Dermis microvascular lymphatic vessel endothelial cell (primary cell): Measurements from ENCODE around the gene LACRT. TPM values are rescaled to one million over a fixed set of nuclear protein-coding genes. Genes with fewer than 3 reads are reported as not detected.
A peak's percentile ranks its signal among the peaks of the same experiment; 100 is the strongest.
"Not testable (repeated sequence)": the region's sequence is repeated elsewhere in the genome, so short reads cannot be mapped to it uniquely, and the experiment has no call there.

Source experiments
- DNase-seq, 2 donors: peaks; one replicate each; pipeline versions ENCODE4 v3.0.0 to v3.0.0-alpha.2; 2010; ENCODE audit warnings: low read depth in 2 of 2
- total RNA-seq: library from RNA; depleted of rRNA; stranded (reverse); fragments of >200 nt; gene quantifications from 2 replicates; pipeline ENCODE4 v1.2.1, GENCODE V29; 2014

The LACRT gene
- not detected in 2 replicates for total RNA-seq

DNA sequence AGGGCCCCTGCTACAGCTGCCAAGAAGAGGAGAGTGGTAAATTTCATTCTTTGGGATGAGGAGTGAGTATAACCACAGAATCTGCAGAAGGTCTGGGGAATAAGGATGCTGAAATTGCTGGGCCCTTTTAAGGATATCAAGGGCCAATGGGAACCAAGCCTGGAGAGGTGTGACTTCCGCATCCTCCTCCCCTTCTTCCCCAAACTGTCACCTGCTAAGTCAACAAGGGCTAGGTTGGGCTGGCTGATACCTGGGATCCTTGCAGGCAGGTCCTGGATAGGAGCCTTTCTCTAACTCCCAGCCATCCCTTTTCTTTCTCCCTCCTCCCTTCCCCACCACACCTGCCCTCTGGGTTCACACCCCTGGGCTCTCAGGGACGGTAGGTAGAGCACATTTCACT, at the start of gene LACRT:
Gene LACRT, minus strand, starts transcription at position 101 of the 400 bp plus-strand sequence. Its CDS starts 54 bp downstream, at position 47.
- DNase-seq = no peak

DNA sequence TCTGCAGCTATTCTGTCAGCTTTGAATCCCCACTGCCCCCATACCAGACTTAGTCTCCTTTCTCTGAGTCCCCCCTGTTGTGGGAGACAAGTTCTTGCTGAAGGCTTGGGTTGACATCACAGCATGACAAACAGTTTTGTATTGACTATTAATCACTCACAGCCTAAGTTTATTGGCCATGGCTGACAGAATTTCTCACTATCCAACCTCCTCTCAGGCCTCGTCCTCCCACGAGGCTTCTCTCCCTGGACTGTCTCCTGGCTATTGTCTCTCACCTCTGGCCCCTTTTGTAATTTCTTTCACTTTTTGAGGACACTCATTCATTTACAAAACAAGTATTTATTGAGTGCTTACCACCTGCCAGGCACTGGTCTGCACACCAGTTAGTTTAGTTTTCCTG, 48.7 kb upstream of the LACRT start:
- DNase-seq = no peak

DNA sequence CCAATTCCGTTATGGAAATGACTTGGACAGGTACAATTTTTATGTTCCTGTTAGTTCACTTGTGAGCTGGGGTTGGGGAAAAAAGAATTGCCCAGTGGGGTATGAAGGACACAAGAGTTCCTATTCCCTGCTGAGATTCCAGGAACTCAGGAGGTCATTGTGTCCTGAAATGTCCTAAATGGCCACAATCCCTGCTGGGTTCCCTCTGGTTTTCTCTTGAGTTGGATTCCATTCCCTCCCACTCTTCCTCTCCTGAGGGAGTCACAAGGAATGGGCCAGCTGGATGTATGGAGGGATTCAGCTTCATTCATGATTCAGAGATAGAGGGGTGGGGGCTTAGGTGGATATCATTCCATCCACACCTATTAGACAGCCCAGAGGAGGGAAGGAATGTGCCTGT, 48.0 kb upstream of the LACRT start:
- no peak for DNase-seq

- peak in 1 of 2 donors; percentile 23 for DNase-seq
These were observed 45.7 kb upstream of the LACRT start for GRCh38 chr12:54680374-54680773.

GRCh38 chr12:54678131-54678530, 43.4 kb upstream of the LACRT start:
- no peak for DNase-seq

- no peak for DNase-seq
These were observed 33.2 kb upstream of the LACRT start for GRCh38 chr12:54667945-54668344.

- DNase-seq = no peak
These were observed 31.3 kb upstream of the LACRT start for GRCh38 chr12:54666008-54666407.

- not testable (repeated sequence) for DNase-seq
These were observed 30.4 kb upstream of the LACRT start for GRCh38 chr12:54665022-54665635.

DNA sequence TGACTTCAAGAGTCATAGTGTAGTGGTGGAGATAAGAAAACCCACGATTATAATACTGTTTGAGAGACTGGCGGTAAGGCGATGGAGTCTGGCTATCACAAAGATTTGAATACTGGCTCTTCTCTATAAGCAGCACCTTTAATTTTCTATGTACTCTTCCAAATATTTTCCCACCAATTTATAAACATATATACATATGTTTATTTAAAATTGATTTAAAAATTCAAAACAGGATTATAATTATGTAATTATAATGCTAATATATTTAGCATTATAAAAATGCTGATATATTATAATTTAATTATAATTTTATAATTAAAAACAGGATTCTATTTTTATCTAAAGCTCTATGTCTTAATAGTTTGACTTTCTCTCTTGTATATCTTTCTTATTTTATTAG, 28.9 kb upstream of the LACRT start:
- no peak for DNase-seq

DNA sequence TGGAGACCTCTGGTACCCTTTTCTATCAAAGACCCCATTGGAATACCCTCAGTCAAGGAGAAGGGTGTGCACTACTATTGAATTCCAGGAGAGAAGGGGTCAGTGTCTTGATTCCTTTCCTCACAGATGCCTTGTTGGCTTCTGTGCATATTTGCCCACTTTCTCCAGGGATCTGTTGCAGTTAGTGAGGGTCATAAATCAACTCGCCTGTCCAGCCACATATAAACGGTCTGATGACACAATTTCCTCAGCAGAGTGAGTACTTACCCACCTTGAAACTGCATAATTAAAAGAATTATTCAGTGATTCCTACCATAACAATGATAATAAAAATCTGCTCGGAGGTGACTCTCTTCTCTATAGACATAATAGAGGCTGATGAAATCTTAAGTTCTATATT, 27.3 kb upstream of the LACRT start:
- no peak for DNase-seq

DNA sequence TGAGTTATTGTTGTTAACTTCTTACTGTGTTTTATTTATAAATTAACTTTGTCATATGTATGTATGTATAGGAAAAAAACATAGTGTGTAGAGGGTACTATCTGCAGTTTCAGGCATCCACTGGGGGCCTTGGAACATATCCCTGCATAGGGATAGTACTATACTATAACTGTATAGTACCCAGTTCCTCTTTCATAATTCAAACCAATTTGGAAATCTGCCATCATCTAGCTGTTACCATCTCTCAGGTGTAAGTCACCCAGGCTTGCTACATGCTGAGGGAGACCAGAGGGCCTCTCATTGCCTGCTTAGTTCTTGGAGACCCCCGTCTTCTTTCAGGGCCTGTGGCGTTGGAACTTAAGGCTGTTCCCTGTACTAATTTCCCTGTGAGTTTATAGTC, 26.4 kb upstream of the LACRT start:
- DNase-seq = no peak

- DNase-seq = no peak
These were observed 25.7 kb upstream of the LACRT start for GRCh38 chr12:54660320-54660962.

GRCh38 chr12:54658306-54659264, 23.9 kb upstream of the LACRT start:
- peak in 1 of 2 donors; percentile 31 for DNase-seq

DNA sequence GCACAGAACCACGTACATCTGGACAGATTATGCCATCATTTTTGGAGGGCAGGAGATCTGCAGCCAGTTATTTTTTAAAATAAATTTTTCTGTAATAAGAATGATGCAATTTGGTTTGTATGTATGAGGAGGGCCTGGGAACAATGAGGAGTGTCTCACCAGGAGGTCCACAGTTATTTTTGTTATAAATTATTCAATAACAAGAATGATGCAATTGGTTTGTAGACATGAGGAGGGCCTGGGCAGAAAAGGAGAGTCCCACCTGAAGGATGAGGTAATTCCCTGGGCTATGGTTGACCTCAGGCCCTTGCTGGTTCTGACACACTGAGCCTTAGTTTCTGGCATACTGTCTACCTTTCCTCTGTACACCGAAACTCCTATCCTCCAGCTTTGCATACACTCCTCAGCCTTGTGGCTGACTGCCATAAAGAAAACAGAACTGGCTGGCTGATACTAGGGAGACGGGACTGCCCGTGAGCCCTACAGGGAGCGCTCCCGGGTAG, 22.5 kb upstream of the LACRT start:
- DNase-seq = no peak

DNA sequence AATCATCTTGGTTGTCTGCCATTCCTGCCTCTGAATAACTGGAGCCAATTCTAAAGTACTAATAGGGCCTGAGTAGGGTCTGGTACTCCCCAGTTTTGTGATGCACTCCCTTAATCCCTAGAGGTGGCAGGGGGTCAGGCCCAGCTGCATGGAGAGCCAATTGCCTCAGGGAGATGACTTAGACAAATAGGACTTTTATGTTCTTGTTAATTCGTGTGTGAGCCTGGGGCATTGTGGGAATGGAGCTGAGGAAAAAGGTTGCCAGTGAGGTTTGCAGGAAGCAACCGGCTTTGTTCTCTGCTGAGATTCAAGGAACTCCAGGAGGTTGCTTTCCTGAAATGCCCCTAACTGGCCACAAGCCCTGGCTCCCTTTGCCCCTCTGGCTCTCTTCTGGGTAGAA, 20.2 kb upstream of the LACRT start:
- no peak for DNase-seq

- no peak for DNase-seq
These were observed 18.3 kb upstream of the LACRT start for GRCh38 chr12:54653025-54653424.

DNA sequence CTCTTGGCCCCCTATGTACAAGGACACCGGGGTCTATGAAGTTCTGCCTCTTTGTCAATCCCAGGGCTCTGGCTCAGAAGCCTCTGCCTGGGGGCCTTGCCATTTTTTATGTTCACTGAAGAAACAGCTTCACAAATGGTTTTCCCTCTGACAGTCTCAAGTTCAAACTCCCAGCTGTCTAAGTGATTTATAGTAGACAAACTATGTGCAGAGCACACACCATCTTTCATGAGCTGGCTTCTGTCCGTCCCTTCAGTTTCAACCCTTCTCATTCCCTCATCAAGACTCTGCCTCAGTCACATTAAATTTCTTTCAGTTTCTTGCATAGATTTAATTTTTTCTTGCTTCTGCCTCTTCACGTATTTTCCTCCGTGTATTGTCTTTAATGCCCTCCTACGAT, 16.2 kb upstream of the LACRT start:
- no peak for DNase-seq

DNA sequence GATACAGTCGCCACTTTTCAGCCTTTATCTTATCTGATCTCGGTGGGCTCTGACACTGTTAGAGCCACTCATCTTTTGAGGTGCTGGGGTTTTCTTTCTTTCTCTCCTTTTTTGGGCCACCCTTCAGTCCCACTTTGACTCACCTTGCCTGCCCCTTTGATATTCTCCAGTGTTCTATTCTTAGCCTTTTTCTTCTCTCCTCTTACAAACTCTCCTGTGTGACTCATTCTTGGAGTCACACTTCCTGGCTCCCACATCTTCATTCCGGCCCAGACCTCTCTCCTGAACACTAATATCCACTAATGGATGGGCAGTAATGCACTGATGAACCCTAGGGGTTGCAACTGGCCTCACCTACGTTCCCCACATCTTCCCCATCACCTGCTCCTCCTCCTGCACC, 15.7 kb upstream of the LACRT start:
- DNase-seq = no peak

GRCh38 chr12:54649825-54650224, 15.1 kb upstream of the LACRT start:
- no peak for DNase-seq

GRCh38 chr12:54648265-54648664, 13.6 kb upstream of the LACRT start, which contains the start of gene DCD:
Gene DCD, minus strand, starts transcription at chr12:54648365. Its CDS starts 62 bp downstream, at chr12:54648303.
- DNase-seq = no peak

- no peak for DNase-seq
These were observed 6.9 kb upstream of the LACRT start for GRCh38 chr12:54641554-54641953.

DNA sequence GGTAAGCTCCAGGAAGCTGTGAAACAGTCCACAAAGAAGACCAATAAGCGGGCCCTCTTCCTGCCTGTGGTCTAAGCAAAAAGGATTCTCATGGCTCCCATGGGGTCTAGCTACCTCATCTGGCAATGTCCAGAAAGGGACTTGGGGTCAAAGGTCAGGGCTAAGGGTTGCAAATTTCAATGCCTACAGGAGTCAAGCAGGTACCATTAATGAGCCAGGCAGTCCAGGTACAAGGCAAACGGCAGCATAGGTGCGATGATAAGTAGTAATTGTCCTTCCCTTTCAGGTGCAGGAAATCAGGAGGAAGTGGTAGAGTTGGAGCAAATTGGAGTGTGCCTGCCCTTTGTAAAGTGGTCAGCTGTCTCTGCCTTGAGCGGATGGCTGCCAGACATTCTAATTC, 6.4 kb upstream of the LACRT start:
- DNase-seq = no peak
